Inferior parietal cortex (tissue), 1 donor: ENCODE data around the gene C5orf34.
"Not testable (repeated sequence)": the region's sequence is repeated elsewhere in the genome, so short reads cannot be mapped to it uniquely, and the experiment has no call there.

Experiments used
- DNase-seq: peaks from one replicate; pipeline ENCODE4 v3.0.0-alpha.2; 2016; ENCODE audit errors: extremely low spot score

C5orf34 gene

DNA sequence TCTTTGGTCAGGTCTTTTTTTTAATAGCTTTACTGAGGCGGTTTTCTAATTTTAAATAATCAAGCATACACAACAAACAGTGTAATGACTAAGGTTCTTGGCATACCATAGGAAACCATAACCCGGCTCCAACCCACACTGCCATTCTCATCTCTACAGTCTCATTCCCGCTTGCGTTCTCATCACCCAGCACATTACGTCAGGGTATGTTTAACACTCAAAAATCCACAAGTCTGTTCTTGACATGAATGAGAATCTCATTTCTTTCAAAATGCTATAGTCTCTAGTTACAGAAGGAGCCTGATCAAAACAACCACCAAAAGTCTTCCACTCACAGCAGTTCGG, 505 bp downstream of the C5orf34 start:
- DNase-seq, result no peak

DNA sequence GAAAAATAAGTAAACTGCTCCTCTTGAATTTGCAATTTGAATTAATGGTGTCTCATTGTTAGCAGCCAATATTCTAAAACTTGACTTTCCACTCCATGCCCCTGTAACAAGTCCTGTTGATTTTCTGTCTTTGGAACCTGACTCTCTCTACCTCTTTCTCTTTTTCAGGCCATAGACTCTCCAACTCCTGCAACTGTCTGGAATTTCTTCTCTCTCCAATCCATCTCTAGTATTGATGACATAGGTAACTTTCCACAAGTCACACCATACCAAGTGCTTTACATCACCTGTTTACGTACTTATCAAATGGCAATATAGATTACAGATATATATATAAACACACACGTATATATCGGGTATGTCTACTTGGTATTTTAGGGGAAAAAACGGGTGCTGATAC, 923 bp downstream of the C5orf34 start:
- DNase-seq, result no peak

DNA sequence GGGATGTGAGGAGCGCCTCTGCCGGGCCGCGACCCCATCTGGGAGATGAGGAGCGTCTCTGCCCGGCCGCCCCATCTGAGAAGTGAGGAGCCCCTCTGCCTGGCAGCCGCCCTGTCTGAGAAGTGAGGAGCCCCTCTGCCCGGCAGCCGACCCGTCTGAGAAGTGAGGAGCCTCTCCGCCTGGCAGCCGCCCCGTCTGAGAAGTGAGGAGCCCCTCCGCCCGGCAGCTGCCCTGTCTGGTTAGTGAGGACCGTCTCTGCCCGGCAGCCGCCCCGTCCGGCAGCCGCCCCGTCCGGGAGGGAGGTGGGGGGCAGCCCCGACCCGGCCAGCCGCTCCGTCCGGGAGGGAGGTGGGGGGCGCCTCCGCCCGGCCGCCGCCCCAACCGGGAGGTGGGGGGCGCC, 3.9 kb downstream of the C5orf34 start:
- DNase-seq, result not testable (repeated sequence)

DNA sequence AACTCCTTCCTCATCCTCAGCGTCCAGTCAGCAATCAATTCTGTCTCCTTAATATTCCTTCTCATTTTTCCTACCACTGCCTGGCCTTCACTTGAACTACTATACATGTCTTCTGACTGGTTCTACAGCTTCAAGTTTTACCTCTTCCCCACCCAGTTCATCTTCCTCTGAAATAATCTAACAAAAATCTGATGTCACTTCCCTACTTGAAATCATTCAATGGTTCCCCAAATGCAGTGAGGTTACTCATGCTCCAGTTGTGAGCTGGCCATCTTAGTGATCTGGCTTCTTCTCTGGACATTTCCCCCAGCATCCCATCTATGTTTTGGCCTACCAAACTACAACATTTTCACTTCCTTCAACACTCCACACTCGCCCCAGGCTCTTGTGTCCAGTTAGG, 16.4 kb downstream of the C5orf34 start:
- no peak for DNase-seq

DNA sequence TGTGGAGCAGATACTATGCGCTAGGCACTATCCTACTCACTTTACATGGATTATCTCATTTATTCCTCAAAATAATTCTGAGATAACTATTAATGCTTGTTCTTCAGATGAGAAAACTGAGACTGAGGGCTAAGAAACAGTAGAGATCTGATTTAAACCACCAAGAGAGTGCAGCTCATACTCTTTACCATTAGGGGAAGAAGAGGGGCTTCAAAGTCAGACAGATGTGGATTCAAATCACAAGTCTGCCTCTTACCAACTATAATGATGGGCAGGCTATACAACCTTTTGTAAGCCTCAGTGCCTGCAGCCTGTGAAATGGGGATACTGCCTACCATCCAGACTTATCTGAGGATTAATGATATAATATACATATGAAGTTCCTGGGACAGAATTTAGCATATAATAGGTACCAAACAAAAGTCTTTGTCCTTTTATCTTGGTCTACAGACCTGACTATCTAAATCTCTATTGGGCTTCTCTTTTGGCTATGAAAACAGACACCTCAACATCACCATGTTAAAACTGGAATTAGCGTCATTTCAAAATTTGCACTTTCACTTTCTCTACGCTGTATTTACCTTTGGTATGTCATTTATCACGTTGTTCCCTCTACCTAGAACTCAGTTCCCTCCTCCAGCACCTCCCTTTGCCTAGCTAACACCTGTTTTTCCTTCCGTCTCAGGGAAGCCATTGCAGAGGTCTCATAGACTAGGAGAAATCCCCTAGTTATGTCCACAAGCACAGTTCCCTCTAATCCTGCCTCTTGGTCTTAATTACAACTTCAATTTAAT, 17.4 kb downstream of the C5orf34 start:
- DNase-seq, result no peak

DNA sequence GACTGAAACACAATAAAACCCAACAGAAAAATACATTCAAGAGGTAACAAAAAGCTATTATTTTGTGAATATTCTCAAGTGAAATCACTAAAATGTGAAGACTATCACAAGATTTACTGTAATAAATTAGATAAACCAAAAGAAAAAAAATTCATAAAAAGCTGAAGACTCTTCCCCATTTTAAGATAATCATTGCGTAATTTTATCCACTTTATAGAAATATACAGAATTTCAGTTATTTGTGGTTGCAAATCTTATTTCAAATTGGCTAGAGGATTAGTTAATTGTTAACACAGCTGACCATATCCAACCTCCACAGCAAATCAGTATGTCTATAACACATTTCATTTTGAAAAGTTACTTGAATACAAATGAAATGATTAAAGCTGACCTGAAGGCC, 23.6 kb downstream of the C5orf34 start:
- no peak for DNase-seq

DNA sequence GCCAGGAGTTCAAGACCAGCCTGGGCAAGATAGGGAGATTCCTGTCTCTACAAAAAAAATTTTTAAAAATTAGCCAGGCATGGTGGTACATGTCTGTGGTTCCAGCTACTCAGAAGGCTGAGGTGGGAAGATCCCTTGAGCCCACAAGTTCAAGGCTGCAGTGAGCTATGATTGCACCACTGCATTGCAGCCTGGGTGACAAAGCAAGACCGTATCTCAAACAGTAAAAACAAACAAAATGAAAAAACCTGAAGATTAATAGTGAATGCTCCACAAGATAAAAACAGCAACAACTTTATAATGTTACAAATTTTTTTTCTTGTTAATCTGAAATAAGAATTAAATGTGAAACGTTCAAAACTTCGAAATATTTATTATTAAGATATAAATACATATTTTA, 28.6 kb downstream of the C5orf34 start:
- DNase-seq, result no peak

DNA sequence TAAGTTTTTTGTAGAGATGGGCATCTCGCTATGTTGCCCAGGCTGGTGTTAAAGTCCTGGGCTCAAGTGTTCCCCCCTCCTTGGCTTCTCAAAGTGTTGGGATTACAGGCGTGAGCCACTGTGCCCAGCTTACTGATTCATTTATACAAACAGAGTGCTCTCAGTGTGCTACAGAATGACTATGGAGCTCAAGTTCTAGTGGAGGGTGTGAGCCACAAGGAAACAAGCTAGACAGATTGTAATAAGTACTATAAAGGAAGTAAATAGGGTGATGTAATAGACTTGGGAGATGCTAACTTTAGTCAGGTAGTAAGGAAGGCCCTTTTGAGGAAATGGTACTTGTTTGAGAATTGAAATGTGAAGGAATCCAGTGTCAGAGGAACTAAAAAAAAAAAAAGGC, 29.5 kb downstream of the C5orf34 start:
- DNase-seq, result peak; percentile 4

DNA sequence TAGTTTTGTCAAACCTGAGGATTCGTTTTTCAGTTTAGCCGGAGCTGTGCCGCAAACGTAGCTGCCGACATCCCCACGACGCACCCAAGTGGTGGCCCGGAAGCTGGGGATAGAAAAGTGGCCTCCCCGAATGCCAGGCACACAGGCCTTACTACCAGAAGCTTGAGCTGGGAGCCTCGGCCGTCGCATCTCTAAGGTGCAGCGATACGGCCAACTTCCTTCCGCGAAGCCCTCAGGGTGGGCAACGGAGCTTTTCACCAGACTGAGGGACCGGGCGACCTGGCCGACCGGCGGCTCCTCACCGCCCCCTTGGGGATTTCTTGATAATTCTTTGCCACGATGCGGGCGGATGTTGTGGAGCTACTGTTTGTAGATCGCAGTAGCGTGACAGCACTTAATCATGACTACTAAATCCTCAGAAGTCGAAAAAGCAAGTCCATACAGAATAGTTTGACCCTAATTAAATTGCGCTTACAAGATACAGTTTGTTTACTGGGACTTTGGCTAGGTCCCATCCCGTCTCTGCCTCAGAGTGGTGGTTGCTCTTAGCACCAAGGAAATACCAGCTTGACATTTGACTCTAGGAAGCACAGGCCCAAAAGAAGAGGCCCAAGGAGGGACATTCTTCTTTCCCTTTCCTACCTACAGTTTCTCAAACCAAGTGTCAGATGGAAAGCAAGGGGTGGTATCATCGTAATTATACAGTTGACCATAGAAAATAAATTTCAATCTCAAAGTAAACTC, 30.7 kb downstream of the C5orf34 start:
- peak; percentile 90 for DNase-seq

DNA sequence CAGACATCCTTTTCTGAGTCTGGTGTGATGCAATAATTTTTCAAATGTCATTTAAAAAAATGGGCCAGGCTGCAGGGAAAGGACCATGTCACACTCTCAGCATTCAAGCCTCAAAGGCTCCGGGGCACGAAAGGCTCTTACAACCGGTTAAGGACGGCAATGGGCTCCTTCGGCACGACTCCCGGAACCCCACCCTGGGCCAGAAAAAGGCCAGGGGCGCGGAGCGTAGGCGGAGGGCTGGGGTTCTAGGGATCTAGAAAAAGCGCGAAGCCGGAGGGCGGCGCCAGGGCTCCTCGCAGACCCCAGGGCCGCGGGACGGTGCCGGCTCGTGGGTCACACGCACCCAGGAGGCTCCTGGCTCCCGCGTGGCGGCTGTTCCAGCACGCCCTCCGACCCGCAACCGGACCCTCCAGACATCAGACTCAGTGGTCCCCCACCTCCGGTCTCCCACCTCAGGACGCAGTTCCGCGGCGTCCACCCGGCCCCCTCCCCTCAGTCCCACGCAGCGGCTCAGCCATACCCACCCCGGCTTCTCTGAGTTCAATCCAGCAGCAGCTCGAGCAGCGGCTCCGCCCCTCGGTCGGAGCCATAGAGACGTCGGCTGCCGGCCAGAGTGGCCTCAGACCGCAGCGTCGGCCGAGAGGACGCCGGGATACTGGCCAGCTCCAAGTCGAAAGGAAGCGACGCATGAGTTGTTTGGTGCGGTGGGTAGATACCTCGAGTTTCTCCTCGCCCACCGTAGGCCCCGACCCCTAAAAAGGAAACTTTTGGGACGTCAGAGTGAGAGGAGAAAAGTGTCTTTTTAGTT, 31.4 kb downstream of the C5orf34 start, which contains the start of gene TMEM267:
Gene TMEM267 (minus strand): TSS at position 568 of the 808 bp plus-strand sequence. CDS start 29,896 bp downstream, outside the sequence.
- DNase-seq, result peak; percentile 95

DNA sequence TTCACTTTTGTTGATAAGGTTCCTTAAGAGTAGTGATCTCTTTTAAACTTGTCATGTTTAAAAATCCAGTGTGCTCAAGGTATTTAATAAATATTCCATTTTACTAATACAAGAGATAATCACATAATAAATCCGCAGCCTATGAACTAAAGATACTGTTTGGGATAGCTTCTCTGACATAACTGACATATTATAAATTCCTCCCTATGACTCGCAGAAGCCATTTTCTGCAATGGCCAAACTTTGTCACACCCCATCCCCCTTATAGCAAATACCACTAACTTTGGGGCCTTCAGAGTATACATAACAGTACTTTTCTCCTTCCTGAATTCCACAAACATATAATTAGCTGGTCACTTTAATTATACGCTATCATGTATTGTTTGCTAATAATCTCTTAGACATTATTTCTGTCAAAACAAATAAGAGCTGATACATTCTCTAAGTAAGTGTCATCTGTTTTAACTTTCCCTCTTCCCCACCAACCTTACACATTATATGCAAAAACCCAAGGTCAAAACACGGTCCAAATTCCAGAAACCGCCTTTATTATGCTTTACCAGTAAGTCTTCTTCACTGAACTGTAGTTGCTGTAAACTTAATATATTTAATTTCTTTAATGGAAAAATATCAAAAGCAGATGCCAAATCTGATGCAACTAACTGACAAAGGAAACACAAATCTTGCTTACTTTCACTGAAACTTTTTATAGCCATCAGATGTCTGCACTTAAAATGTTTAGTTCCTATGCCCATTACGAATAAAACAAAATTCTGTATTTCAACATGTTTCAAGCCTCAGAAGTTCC, 32.3 kb downstream of the C5orf34 start:
- no peak for DNase-seq

DNA sequence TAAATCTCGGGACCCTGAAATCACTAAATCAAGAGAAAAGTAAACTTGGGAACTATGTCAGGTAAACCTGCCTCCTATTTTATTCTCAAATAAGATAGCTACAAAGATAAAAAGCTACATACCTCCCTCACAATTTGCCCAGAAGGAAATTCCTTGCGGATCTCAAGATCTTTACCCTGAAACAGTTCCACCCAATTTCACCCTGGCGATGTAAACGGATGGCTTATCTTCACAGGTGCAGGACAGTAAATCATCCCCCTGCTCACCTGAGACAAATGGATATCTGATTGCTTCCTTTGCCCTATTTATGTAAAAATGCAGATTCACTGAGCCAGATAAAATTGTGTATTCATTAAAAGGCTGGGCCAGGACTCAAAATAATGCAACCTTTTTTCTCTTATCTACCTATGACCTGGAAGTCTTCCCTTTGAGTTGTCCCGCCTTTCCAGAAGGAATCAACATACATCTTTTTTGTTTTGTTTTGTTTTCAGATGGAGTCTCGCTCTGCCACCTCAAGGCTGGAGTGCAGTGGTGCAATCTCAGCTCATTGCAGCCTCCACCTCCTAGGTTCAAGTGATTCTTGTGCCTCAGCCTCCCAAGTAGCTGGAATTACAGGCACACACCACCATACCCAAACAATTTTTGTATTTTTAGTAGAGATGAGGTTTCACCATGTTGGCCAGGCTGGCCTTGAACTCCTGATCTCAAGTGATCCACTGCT, 45.1 kb downstream of the C5orf34 start:
- no peak for DNase-seq

DNA sequence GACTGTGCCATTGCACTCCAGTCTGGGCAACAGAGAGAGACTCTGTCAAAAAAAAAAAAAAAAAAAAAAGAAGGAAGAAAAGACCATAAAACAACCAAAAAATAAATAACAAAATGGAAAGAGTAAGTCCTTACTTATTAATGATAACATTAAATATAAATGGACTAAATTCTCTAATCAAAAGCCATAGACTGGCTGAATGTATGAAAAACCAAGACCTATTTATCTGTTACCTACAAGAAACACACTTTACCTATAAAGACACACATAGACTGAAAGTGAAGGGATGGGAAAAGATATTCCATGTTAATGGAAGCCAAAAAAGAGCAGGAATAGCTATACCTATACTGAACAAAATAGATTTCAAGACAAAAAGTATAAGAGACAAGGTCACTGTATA, 47.8 kb downstream of the C5orf34 start:
- no peak for DNase-seq

DNA sequence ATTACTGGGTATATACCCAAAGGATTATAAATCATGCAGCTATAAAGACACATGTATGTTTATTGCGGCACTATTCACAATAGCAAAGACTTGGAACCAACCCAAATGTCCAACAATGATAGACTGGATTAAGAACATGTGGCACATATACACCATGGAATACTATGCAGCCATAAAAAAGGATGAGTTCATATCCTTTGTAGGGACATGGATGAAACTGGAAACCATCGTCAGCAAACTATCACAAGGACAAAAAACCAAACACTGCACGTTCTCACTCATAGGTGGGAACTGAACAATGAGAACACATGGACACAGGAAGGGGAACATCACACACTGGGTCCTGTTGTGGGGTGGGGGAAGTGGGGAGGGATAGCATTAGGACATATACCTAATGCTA, 49.5 kb downstream of the C5orf34 start:
- DNase-seq, result not testable (repeated sequence)

DNA sequence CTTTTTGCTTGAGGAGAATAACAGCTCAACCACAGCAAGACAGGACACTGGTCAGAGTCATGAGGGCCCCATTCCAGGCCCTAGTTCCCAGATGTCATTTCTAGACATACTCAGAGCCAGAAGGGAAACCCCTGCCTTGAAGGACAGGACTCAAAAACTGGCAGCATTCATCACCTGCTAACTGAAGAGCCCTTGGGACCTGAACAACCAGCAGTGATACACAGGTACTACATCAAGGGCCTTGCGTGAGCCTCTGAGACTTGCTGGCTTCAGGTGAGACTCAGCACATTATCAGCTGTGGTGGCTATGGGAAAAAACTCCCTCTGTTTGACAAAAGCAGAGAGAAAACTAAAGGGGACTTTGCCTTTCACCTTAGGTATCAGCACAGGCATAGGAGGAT, 53.9 kb downstream of the C5orf34 start:
- DNase-seq, result no peak

DNA sequence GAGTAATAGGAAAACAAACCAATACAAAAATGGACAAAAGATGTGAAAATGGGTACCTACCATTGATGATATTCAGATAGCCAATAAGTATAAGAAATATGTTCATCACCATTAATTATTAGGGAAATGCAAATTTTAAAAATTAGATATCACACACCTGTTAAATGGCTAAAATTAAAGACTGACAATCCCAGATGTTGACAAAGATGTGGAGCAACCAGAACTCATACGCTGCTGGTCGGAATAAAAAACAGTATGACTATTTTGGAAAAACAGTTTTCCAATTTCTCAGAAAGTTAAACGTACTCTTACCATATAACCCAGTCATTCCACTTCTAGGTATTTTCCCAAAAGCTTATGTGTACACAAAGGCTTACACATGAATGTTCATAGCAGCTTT, 58.4 kb downstream of the C5orf34 start:
- DNase-seq, result no peak

DNA sequence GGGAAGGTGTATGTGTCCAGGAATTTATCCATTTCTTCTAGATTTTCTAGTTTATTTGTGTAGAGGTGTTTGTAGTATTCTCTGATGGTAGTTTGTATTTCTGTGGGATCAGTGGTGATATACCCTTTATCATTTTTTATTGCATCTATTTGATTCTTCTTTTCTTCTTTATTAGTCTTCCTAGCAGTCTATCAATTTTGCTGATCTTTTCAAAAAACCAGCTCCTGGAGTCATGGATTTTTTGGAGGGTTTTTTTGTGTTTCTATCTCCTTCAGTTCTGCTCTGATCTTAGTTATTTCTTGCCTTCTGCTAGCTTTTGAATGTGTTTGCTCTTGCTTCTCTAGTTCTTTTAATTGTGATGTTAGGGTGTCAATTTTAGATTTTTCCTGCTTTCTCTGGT, 73.4 kb downstream of the C5orf34 start:
- DNase-seq, result not testable (repeated sequence)

DNA sequence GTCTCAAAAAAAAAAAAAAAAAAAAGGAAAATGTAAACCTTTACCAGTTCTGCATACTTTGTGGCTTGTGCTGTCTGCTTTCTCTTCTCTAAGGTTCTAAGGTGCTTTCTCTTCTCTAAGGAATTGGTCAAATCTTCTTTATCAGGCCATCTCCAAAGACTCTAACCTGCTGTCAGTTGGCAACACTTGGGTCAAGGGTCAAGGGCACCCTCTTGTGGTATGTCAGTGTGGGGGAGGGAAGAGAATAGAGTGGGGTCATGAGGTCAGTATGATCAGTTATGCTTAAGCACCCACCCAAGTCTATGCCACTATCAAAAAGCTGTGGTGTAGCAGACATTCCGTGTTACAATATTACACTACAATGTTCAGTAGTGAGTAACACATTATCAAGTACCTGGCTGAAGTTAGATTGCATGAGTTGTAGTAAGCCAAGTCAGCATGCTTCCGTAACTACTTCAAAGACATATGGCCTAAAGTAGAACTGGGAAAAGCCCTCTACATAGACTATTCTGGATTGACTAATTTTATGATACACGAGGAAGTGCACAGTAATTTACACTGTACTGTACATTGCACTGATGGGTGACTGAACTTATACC, 77.8 kb downstream of the C5orf34 start:
- DNase-seq, result no peak
